DMS153 (cell line): Measurements from ENCODE around the gene GOLPH3L.
"Not testable (repeated sequence)": the region's sequence is repeated elsewhere in the genome, so short reads cannot be mapped to it uniquely, and the experiment has no call there.

Experiments used
- DNase-seq: peaks from one replicate; lab custom pipeline; 2025; lab: John Stamatoyannopoulos, UW

Gene GOLPH3L

GRCh38 chr1:150657064-150657463 lies 39.9 kb downstream of the GOLPH3L start:
- DNase-seq: not testable (repeated sequence)

DNA sequence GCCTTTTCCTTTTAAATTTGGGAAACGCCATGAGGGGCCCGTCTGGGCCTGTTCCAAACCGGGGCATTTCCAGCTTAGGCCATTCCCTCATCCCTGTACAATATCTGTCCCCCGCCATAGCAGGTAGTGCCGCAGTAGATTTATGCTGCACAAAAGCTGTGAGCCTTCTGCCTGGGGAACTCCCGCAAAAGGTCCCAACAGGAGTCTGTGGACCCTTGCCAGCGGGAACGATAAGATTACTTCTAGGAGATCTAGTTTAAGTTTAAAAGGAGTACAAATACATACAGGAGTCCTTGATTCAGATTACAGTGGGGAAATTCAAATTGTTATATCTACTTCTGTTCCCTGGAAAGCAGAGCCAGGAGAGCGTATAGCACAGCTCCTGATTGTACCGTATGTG lies 42.3 kb downstream of the GOLPH3L start:
- not testable (repeated sequence) for DNase-seq

GRCh38 chr1:150650193-150650592 lies 46.8 kb downstream of the GOLPH3L start:
- DNase-seq: peak; percentile 57

- no peak for DNase-seq
Measured at GRCh38 chr1:150649441-150650075, 47.4 kb downstream of the GOLPH3L start.

GRCh38 chr1:150642296-150642695 lies 54.7 kb downstream of the GOLPH3L start:
- DNase-seq: no peak

DNA sequence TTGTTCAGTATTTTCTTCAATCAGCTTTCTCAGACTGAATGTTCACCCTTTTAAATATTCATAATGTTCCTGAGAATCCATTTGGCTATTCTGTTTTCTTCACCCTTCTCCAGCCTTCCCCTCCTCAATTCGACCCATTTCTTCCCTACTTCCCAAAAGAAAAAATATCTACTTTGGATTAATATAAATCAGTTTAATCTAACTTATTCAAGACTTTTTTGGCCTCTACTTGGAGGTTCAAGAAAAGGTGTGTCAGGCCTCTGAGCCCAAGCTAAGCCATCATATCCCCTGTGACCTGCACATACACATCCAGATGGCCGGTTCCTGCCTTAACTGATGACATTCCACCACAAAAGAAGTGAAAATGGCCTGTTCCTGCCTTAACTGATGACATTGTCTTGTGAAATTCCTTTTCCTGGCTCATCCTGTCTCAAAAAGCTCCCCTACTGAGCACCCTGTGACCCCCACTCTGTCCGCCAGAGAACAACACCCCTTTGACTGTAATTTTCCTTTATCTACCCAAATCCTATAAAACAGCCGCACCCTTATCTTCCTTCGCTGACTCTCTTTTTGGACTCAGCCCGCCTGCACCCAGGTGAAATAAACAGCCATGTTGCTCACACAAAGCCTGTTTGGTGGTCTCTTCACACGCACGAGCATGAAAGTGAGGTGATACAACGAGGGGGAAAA lies 55.7 kb downstream of the GOLPH3L start:
- not testable (repeated sequence) for DNase-seq

DNA sequence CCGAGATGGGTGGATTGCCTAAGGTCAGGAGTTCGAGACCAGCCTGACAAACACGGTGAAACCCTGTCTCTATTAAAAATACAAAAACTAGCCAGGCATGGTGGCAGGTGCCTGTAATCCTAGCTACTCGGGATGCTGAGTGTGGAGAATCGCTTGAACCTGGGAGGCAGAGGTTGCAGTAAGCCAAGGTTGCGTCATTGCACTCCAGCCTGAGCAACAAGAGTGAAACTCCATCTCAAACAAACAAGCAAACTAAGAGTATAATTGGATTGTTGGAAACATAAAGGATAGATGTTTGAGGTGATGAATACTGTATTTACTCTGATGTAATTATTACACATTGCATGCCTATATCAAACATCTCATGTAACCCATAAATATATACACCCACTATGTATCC lies 58.5 kb downstream of the GOLPH3L start:
- DNase-seq: not testable (repeated sequence)

DNA sequence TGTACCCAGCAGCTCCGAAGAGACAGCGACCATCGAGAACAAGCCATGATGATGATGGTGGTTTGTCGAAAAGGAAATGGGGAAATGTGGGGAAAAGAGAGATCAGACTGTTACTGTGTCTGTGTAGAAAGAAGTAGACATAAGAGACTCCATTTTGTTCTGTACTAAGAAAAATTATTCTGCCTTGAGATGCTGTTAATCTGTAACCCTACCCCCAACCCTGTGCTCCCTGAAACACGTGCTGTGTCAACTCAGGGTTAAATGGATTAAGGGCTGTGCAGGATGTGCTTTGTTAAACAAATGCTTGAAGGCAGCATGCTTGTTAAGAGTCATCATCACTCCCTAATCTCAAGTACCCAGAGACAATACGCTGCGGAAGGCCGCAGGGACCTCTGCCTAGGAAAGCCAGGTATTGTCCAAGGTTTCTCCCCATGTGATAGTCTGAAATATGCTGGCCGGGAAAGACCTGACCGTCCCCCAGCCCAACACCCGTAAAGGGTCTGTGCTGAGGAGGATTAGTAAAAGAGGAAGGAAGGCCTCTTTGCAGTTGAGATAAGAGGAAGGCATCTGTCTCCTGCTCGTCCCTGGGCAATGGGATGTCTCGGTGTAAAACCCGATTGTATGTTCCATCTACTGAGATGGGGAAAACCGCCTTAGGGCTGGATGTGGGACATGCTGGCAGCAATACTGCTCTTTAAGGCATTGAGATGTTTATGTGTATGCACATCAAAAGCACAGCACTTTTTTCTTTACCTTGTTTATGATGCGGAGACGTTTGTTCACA lies 61.9 kb downstream of the GOLPH3L start:
- peak; percentile 41 for DNase-seq

- peak; percentile 100 for DNase-seq
Measured at GRCh38 chr1:150629115-150629928, 67.6 kb downstream of the GOLPH3L start, which contains the start of gene ENSA. TSS of gene ENSA (minus strand) at chr1:150629612. CDS start at chr1:150629470, 142 bp downstream.

DNA sequence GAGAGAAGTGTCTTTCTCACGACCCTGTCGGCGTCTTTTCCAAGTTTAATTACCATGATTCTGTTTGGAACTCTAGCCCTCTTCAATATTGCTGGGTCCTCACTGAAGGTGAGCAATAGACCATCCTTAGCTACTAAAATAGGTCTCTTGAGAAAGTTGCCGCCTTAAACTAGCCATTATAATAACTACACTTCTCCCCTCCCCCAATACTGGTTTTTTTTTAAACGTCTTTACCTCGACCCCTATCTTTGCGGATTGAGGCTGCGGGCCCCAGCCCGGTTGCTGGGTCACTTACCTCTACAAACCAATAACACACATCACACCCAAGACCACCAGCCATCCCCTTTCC lies 68.2 kb downstream of the GOLPH3L start:
- DNase-seq: no peak

- no peak for DNase-seq
Measured at GRCh38 chr1:150627826-150628410, 69.0 kb downstream of the GOLPH3L start.

- no peak for DNase-seq
Measured at GRCh38 chr1:150626150-150626549, 70.8 kb downstream of the GOLPH3L start.

DNA sequence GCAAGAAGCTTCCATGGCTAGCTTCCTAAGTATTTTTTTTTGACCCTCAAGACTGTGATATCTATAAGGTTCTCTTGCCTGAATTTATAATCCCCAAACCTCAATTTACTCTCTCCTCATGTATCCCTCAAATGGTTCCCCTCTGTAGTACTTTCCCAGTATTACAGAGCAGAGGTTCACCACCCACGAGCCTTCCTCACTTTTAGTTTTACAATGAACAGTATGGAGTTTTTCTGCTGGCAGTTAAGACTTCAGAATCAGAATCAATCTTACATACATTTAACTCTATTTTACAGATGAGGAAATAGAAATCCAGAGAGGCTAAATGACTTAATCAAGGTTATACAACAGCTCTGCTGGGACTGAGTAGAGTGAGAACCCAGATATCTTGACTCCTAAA lies 72.4 kb downstream of the GOLPH3L start:
- not testable (repeated sequence) for DNase-seq

GRCh38 chr1:150624134-150624533 lies 72.8 kb downstream of the GOLPH3L start:
- not testable (repeated sequence) for DNase-seq

GRCh38 chr1:150622303-150622975 lies 74.5 kb downstream of the GOLPH3L start:
- no peak for DNase-seq

- no peak for DNase-seq
Measured at GRCh38 chr1:150621497-150622302, 75.3 kb downstream of the GOLPH3L start.

- DNase-seq: no peak
Measured at GRCh38 chr1:150620919-150621318, 76.0 kb downstream of the GOLPH3L start.

DNA sequence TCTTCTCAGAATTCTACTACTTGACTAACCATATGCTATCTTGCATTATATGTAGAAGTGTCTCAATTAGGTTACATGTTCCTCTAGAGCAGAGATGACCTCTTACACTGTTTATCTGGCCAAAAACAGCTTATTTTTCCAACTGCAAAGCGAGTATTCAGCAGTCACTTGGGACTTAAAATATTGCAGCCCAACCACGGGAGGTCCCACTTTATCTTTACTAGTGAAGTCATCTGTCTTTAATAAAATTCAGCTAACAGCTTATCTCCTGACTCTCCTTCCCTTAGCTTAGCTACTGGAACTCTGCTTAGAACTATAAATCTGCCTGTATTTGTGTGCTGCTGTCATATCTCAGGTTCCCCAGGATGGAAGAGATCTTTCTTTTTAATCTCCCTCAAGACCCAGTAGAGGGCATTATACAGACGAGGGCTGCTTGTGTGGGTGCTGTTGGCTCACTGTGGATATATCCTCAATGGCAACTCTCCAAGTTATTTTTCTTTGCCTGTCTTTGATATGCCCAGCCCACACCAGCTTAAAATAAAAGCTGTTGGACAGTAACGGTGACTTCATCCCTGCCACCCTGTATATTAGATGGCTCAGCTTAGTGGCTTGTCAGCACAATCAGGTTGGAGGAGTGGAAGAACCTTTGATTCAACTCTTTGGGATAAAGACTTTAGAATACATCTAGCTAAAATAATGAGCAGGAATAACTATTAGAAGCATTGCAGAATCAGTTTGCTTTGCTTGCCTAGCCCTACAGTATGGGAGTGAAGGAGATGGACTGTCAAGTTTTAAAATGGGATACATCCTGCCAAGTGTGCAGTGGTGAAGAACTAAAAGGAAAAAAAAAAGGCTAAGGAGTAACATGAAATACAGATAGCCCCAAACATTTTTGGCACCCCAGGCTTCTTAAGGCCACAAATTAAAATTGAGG lies 77.1 kb downstream of the GOLPH3L start:
- DNase-seq: peak; percentile 37
